T-cell (primary cell): ENCODE data around the gene AGBL3. TPM values are rescaled to one million over a fixed set of nuclear protein-coding genes. Genes with fewer than 3 reads are reported as not detected.

Experiments used
- ATAC-seq, 4 experiments: fragments of 200-7000 bp in 3 of 4; fragments of 150-1000 bp in 1 of 4; cut with Tn5 transposase; replicated peaks in 1 of 4; 1 replicate in 3 of 4; 2 replicates in 1 of 4; pipeline ENCODE4 v1.10.0; 2021; ENCODE audit warnings: moderate library complexity in 3 of 4, mild to moderate bottlenecking in 2 of 4, moderate number of reproducible peaks in 1 of 4
- CTCF ChIA-PET, 2 donors: fragments of 300-600 bp; sonication (Branson Sonifier 250); formaldehyde crosslinking; loops; one replicate each; lab custom pipeline; 2022; ENCODE audit warnings: antibody characterized with exemption in 2 of 2; lab: Charles Lee
- POLR2A ChIA-PET, 2 donors: fragments of 300-600 bp; sonication (Branson Sonifier 250); formaldehyde crosslinking; loops; one replicate each; lab custom pipeline; 2022; ENCODE audit warnings: antibody characterized with exemption in 2 of 2; lab: Charles Lee
- DNase-seq, 35 experiments: peaks; one replicate each; pipeline versions ENCODE4 v3.0.0 to v3.0.0-alpha.2; 2013 to 2023
- H3K27ac ChIP-seq: one replicate; pipeline ENCODE4 v1.5.1; 2013; ENCODE audit warnings: low read length
- H3K27me3 ChIP-seq, 2 experiments: replicated peaks in 1 of 2; 1 replicate in 1 of 2; 2 replicates in 1 of 2; pipeline versions ENCODE4 v1.6.1 to v1.7.0; 2013; ENCODE audit warnings: low read length in 1 of 2, mixed read lengths in 1 of 2; ENCODE audit not compliant: control insufficient read depth in 2 of 2, insufficient read depth in 2 of 2; ENCODE audit errors: extremely low read depth in 1 of 2
- H3K36me3 ChIP-seq, 2 donors: 1 replicate in 1 of 2; 2 replicates in 1 of 2; pipeline versions ENCODE4 v1.6.1 to v1.7.0; 2013; ENCODE audit warnings: low read length in 1 of 2; ENCODE audit not compliant: control insufficient read depth in 2 of 2, insufficient read depth in 1 of 2; ENCODE audit errors: extremely low read depth in 1 of 2
- H3K4me1 ChIP-seq, 2 experiments: 1 replicate in 1 of 2; 2 replicates in 1 of 2; pipeline versions ENCODE4 v1.6.1 to v1.7.0; 2013; ENCODE audit warnings: low read length in 2 of 2, mixed read lengths in 1 of 2; ENCODE audit not compliant: insufficient read depth in 2 of 2, control insufficient read depth in 1 of 2; ENCODE audit errors: extremely low read depth in 1 of 2
- H3K4me3 ChIP-seq, 2 donors: 1 replicate in 1 of 2; 2 replicates in 1 of 2; pipeline versions ENCODE4 v1.5.1 to v1.7.0; 2013; ENCODE audit warnings: mild to moderate bottlenecking in 2 of 2, low read length in 1 of 2, moderate library complexity in 1 of 2; ENCODE audit not compliant: control insufficient read depth in 1 of 2; ENCODE audit errors: extremely low read depth in 1 of 2
- H3K9me3 ChIP-seq: 2 replicates; pipeline ENCODE4 v1.7.0; 2013
- H3K27ac Mint-ChIP-seq, 2 donors: one replicate each; pipeline ENCODE4 v1.8.0; 2020 to 2021; ENCODE audit warnings: mild to moderate bottlenecking in 2 of 2, mixed read lengths in 2 of 2
- H3K27me3 Mint-ChIP-seq, 2 donors: one replicate each; pipeline ENCODE4 v1.8.0; 2021 to 2022; ENCODE audit warnings: mixed read lengths in 2 of 2
- H3K36me3 Mint-ChIP-seq: one replicate; pipeline ENCODE4 v1.8.0; 2021; ENCODE audit warnings: mixed read lengths
- H3K4me1 Mint-ChIP-seq, 3 donors: one replicate each; pipeline ENCODE4 v1.8.0; 2020 to 2022; ENCODE audit warnings: mixed read lengths in 3 of 3, mild to moderate bottlenecking in 1 of 3
- H3K4me3 Mint-ChIP-seq, 3 donors: one replicate each; pipeline ENCODE4 v1.8.0; 2020 to 2022; ENCODE audit warnings: mild to moderate bottlenecking in 3 of 3, mixed read lengths in 3 of 3, moderate library complexity in 3 of 3
- H3K9me3 Mint-ChIP-seq, 3 donors: one replicate each; pipeline ENCODE4 v1.8.0; 2020 to 2022; ENCODE audit warnings: mixed read lengths in 3 of 3
- WGBS: methylation state at CpG from one replicate; pipeline ENCODE4 v1.1.5; 2013; ENCODE audit warnings: missing lambda C conversion rate; ENCODE audit not compliant: insufficient coverage; 5-methylcytosine and 5-hydroxymethylcytosine counted together
- total RNA-seq, 35 experiments: library from RNA in 6 of 35; stranded (reverse) in 6 of 35; fragments of 120-200 nt in 1 of 35; gene quantifications; one replicate each; pipeline versions ENCODE4 v1.2.1 to v1.2.4 and lab custom pipeline; 2013 to 2026

Gene AGBL3
- total RNA-seq (1 to 10 TPM; 2.5 to 6.7 (median 3.5) TPM), total RNA-seq (lab: John Stamatoyannopoulos, UW) (2.6 to 10.9 (median 5.8) reads per million in 29 experiments)
- 5.3 TPM for total RNA-seq (2013)

GRCh38 chr7:134986363-134987251 is at the start of gene AGBL3:
Gene AGBL3 (plus strand): TSS chr7:134986508. CDS start chr7:134987934, 1,426 bp downstream.
- H3K27ac ChIP-seq, result peak within 1 kb of the TSS; percentile 94
- no peaks in the 10 kb centered on the region for H3K27me3 Mint-ChIP-seq

GRCh38 chr7:134936893-134937510 is 49.3 kb upstream of the AGBL3 start:
- H3K4me3 Mint-ChIP-seq, result no peak overlapping the region
- peaks cover 7 to 14% (median 11%) of the 10 kb centered on the region in 3 donors for H3K4me1 Mint-ChIP-seq

More at GRCh38 chr7:134986363-134987251, at the start of gene AGBL3:
- peaks cover under 1 to 32% of the 10 kb centered on the region in 2 experiments for H3K4me1 ChIP-seq
- peak within 1 kb of the TSS; percentile 96 to 99 for H3K27ac Mint-ChIP-seq
- H3K4me3 Mint-ChIP-seq, result peak within 1 kb of the TSS; percentile 98 to 99 (median 99)
- H3K27me3 ChIP-seq, result no peaks in the 10 kb centered on the region
- H3K9me3 ChIP-seq, result no peaks in the 10 kb centered on the region
- ATAC-seq (peak; percentile 90 to 93 (median 93)), DNase-seq (peak; percentile 74 to 92 (median 86))
- peak within 1 kb of the TSS; percentile 89 to 96 for H3K4me3 ChIP-seq
- no peaks in the 10 kb centered on the region for H3K36me3 ChIP-seq
- peaks cover 35 to 48% (median 48%) of the 10 kb centered on the region in 3 donors for H3K4me1 Mint-ChIP-seq
- POLR2A ChIA-PET, result interaction anchor here in 1 of 2 donors (0.8 to 2.2 kb wide), 3 partner anchors 36 to 351 kb away, joined by 3 to 8 read pairs (median 5); partner anchors contain the start of gene TMEM140
- peaks cover 10% of the 10 kb centered on the region for H3K36me3 Mint-ChIP-seq
- no peaks in the 10 kb centered on the region for H3K9me3 Mint-ChIP-seq
- CTCF ChIA-PET, result interaction anchor here (0.6 to 4.3 kb wide), 28 partner anchors 9 to 528 kb away, joined by 3 to 47 read pairs (median 4); partner anchors contain the start of genes CYREN (in 2 of the 2), AKR1B1 (in 1 of the 2), BPGM (in 1 of the 2) and TMEM140 (in 1 of the 2)
- WGBS, result under 1% methylated on average over 65 of the region's 70 CpGs

GRCh38 chr7:134938141-134938540 is 48.2 kb upstream of the AGBL3 start:
- CTCF ChIA-PET, result interaction anchor here in 1 of 2 donors (0.7 kb wide), 1 partner anchor 1872 kb away, joined by 3 read pairs; no protein-coding TSS in a partner anchor
- Mint-ChIP-seq H3K27me3 (no peaks in the 10 kb centered on the region), H3K4me3 (no peak overlapping the region), H3K4me1 (peaks cover 2 to 9% (median 7%) of the 10 kb centered on the region in 3 donors), H3K36me3 (no peaks in the 10 kb centered on the region), H3K27ac (no peak overlapping the region), H3K9me3 (no peaks in the 10 kb centered on the region)
- H3K27me3 ChIP-seq, result no peaks in the 10 kb centered on the region
- H3K4me3 ChIP-seq, result no peak overlapping the region
- no peak overlapping the region for H3K27ac ChIP-seq
- WGBS, result 72% methylated on average over 2 of the region's 4 CpGs
- no peak for ATAC-seq
- no peak for DNase-seq
- no peaks in the 10 kb centered on the region for H3K36me3 ChIP-seq
- no peaks in the 10 kb centered on the region for H3K4me1 ChIP-seq
- H3K9me3 ChIP-seq, result no peaks in the 10 kb centered on the region
- POLR2A ChIA-PET, result no interaction called here

More at GRCh38 chr7:134936893-134937510, 49.3 kb upstream of the AGBL3 start:
- WGBS, result 90% methylated on average over 3 of the region's 3 CpGs
- POLR2A ChIA-PET, result interaction anchor here in 1 of 2 donors (0.6 kb wide), 1 partner anchor 44 kb away, joined by 8 read pairs; no protein-coding TSS in a partner anchor
- Mint-ChIP-seq H3K27ac (no peak overlapping the region), H3K9me3 (no peaks in the 10 kb centered on the region), H3K36me3 (no peaks in the 10 kb centered on the region), H3K27me3 (no peaks in the 10 kb centered on the region)
- Histone ChIP-seq H3K27ac (no peak overlapping the region), H3K4me1 (no peaks in the 10 kb centered on the region), H3K36me3 (no peaks in the 10 kb centered on the region), H3K27me3 (no peaks in the 10 kb centered on the region), H3K4me3 (no peak overlapping the region), H3K9me3 (no peaks in the 10 kb centered on the region)
- CTCF ChIA-PET, result interaction anchor here (0.6 to 0.7 kb wide), 3 partner anchors 9 to 323 kb away, joined by 3 to 9 read pairs (median 3); no protein-coding TSS in a partner anchor
- DNase-seq (no peak), ATAC-seq (no peak)

- no peak overlapping the region for H3K27ac Mint-ChIP-seq
- no peaks in the 10 kb centered on the region for H3K27me3 Mint-ChIP-seq
- ChIA-PET CTCF (no interaction called here), POLR2A (interaction anchor here (0.5 to 0.6 kb wide), 2 partner anchors 18 to 284 kb away, joined by 3 read pairs; no protein-coding TSS in a partner anchor)
- H3K4me1 ChIP-seq, result no peaks in the 10 kb centered on the region
- H3K36me3 Mint-ChIP-seq, result no peaks in the 10 kb centered on the region
- WGBS, result 95% methylated on average over 3 of the region's 4 CpGs
- no peak overlapping the region for H3K4me3 ChIP-seq
- no peak for DNase-seq
- H3K36me3 ChIP-seq, result no peaks in the 10 kb centered on the region
- H3K27ac ChIP-seq, result no peak overlapping the region
- no peaks in the 10 kb centered on the region for H3K27me3 ChIP-seq
- H3K4me1 Mint-ChIP-seq, result no peaks in the 10 kb centered on the region
- ATAC-seq, result no peak
- no peaks in the 10 kb centered on the region for H3K9me3 ChIP-seq
- no peak overlapping the region for H3K4me3 Mint-ChIP-seq
- H3K9me3 Mint-ChIP-seq, result no peaks in the 10 kb centered on the region
Observed at GRCh38 chr7:134939136-134939535, 47.2 kb upstream of the AGBL3 start.

GRCh38 chr7:134940729-134941128 is 45.6 kb upstream of the AGBL3 start:
- H3K27ac Mint-ChIP-seq, result no peak overlapping the region
- DNase-seq, result no peak
- H3K4me1 Mint-ChIP-seq, result peaks cover 4 to 9% (median 4%) of the 10 kb centered on the region in 3 donors
- no peak overlapping the region for H3K4me3 Mint-ChIP-seq
- ATAC-seq, result no peak
- no peaks in the 10 kb centered on the region for H3K36me3 ChIP-seq
- H3K9me3 ChIP-seq, result no peaks in the 10 kb centered on the region
- H3K27me3 ChIP-seq, result no peaks in the 10 kb centered on the region
- H3K9me3 Mint-ChIP-seq, result no peaks in the 10 kb centered on the region
- CTCF ChIA-PET, result no interaction called here
- H3K27me3 Mint-ChIP-seq, result no peaks in the 10 kb centered on the region
- POLR2A ChIA-PET, result interaction anchor here (0.7 to 1.0 kb wide), 2 partner anchors 13 to 384 kb away, joined by 3 to 7 read pairs; no protein-coding TSS in a partner anchor
- H3K36me3 Mint-ChIP-seq, result no peaks in the 10 kb centered on the region
- no peak overlapping the region for H3K4me3 ChIP-seq
- no peak overlapping the region for H3K27ac ChIP-seq
- H3K4me1 ChIP-seq, result peaks cover 0 to 4% of the 10 kb centered on the region in 2 experiments
